ENCODE results near the gene PLGRKT.
"Not testable (repeated sequence)": the region's sequence is repeated elsewhere in the genome, so short reads cannot be mapped to it uniquely, and the experiment has no call there.

Gene PLGRKT

DNA sequence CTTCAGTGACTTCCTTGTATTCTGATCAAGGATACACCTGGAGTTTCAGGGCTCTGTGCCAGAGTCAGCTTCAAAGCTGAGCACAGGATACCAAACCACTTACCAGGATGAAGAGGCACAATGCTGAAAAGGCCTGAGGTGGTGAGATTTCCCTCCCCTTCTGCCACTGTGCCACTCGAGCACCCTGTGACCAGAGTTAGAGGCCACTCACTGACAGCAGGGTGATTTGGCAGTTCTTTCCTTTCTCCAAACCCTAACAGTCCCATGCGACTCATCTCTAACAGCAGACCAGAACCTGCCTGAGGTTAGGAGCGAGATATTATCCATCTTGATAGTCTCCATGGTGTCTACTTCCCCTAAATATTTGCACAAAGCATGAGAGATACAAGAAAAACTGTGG, 1.8 kb downstream of the PLGRKT start:
- H3K27ac ChIP-seq (ENCODE audit: low read depth, low read length): no peak overlapping the region

DNA sequence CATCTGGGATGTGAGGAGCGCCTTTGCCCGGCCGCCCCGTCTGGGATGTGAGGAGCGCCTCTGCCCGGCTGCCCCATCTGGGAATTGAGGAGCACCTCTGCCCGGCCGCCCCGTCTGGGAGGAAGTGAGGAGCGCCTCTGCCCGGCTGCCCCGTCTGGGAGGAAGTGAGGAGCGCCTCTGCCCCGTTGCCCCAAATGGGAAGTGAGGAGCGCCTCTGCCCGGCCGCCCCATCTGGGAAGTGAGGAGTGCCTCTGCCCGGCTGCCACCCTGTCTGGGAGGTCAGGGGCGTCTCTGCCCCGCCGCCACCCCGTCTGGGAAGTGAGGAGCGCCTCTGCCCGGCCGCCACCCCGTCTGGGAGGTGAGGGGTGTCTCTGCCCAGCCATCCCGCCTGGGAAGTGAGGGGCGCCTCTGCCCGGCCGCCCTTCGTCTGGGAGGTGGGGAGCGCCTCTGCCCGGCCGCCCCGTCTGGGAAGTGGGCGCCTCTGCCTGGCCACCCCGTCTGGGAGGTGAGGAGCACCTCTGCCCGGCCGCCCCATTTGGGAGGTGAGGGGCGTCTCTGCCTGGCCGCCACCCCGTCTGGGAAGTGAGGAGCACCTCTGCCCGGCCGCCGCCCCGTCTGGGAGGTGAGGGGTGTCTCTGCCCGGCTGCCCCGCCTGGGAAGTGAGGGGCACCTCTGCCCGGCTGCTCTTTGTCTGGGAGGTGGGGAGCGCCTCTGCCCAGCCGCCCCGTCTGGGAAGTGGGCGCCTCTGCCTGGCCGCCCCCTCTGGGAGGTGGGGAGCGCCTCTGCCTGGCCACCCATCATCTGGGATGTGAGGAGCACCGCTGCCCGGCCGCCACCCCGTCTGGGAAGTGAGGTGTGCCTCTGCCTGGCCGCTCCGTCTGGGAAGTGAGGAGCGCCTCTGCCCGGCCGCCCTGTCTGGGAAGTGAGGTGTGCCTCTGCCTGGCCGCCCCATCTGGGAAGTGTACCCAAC, 3.6 kb downstream of the PLGRKT start:
- H3K9me3 ChIP-seq (ENCODE audit: control insufficient read depth, insufficient read depth, low read length); H3K79me2 ChIP-seq (ENCODE audit: control insufficient read depth, low read length); H3F3A ChIP-seq (ENCODE audit: control insufficient read depth, insufficient read depth); H4K20me1 ChIP-seq (ENCODE audit: control insufficient read depth, insufficient read depth, low read depth, low read length); H3K36me3 ChIP-seq (ENCODE audit: control insufficient read depth, low read length); H3K4me2 ChIP-seq (ENCODE audit: low read length); H3K9me2 ChIP-seq (replicated peaks; ENCODE audit: control insufficient read depth, low read length); H3K27ac ChIP-seq (ENCODE audit: low read depth, low read length); H3K27me3 ChIP-seq (ENCODE audit: control insufficient read depth, low read length); H3K4me3 ChIP-seq (ENCODE audit: low read length): not testable (repeated sequence)
- H3K4me1 ChIP-seq (ENCODE audit: control insufficient read depth, low read length): peaks cover 23% of the 10 kb centered on the region

More for the DNA sequence above, 1.8 kb downstream of the PLGRKT start:
- TF ChIP-seq EZH2phosphoT487 (IDR thresholded peaks at IDR 0.05; ENCODE audit: borderline replicate concordance, low read length): no peak
- TF ChIP-seq, protein P1, sequence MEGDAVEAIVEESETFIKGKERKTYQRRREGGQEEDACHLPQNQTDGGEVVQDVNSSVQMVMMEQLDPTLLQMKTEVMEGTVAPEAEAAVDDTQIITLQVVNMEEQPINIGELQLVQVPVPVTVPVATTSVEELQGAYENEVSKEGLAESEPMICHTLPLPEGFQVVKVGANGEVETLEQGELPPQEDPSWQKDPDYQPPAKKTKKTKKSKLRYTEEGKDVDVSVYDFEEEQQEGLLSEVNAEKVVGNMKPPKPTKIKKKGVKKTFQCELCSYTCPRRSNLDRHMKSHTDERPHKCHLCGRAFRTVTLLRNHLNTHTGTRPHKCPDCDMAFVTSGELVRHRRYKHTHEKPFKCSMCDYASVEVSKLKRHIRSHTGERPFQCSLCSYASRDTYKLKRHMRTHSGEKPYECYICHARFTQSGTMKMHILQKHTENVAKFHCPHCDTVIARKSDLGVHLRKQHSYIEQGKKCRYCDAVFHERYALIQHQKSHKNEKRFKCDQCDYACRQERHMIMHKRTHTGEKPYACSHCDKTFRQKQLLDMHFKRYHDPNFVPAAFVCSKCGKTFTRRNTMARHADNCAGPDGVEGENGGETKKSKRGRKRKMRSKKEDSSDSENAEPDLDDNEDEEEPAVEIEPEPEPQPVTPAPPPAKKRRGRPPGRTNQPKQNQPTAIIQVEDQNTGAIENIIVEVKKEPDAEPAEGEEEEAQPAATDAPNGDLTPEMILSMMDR (IDR thresholded peaks at IDR 0.05; ENCODE audit: low read depth, low read length, poor library complexity, severe bottlenecking): no peak
- H3K4me2 ChIP-seq (ENCODE audit: low read length): no peak overlapping the region
- H3K9me2 ChIP-seq (replicated peaks; ENCODE audit: control insufficient read depth, low read length): no peaks in the 10 kb centered on the region
- H3K4me3 ChIP-seq (ENCODE audit: low read length): no peak overlapping the region
- no peaks in the 10 kb centered on the region for H3F3A ChIP-seq (ENCODE audit: control insufficient read depth, insufficient read depth)
- peaks cover 14% of the 10 kb centered on the region for H3K27me3 ChIP-seq (ENCODE audit: control insufficient read depth, low read length)
- H3K4me1 ChIP-seq (ENCODE audit: control insufficient read depth, low read length): peaks cover 24% of the 10 kb centered on the region
- no peaks in the 10 kb centered on the region for H4K20me1 ChIP-seq (ENCODE audit: control insufficient read depth, insufficient read depth, low read depth, low read length)
- peaks cover 3% of the 10 kb centered on the region; the same call in 1 of the 2 replicates for H3K36me3 ChIP-seq (ENCODE audit: control insufficient read depth, low read length)
- no peaks in the 10 kb centered on the region for H3K79me2 ChIP-seq (ENCODE audit: control insufficient read depth, low read length)
- no peaks in the 10 kb centered on the region for H3K9me3 ChIP-seq (ENCODE audit: control insufficient read depth, insufficient read depth, low read length)

DNA sequence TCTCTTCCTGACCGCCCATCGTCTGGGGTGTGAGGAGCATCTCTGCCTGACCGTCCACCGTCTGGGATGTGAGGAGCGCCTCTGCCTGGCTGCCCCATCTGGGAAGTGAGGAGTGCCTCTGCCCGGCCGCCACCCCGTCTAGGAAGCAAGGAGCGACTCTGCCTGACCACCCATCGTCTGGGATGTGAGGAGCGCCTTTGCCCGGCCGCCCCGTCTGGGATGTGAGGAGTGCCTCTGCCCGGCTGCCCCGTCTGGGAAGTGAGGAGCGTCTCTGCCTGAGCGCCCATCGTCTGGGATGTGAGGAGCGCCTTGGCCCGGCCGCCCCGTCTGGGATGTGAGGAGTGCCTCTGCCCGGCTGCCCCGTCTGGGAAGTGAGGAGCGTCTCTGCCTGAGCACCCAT, 4.4 kb downstream of the PLGRKT start:
- not testable (repeated sequence) for H3K4me2 ChIP-seq (ENCODE audit: low read length); H3F3A ChIP-seq (ENCODE audit: control insufficient read depth, insufficient read depth); H3K9me2 ChIP-seq (replicated peaks; ENCODE audit: control insufficient read depth, low read length); H4K20me1 ChIP-seq (ENCODE audit: control insufficient read depth, insufficient read depth, low read depth, low read length); H3K27me3 ChIP-seq (ENCODE audit: control insufficient read depth, low read length); H3K27ac ChIP-seq (ENCODE audit: low read depth, low read length); H3K79me2 ChIP-seq (ENCODE audit: control insufficient read depth, low read length); H3K9me3 ChIP-seq (ENCODE audit: control insufficient read depth, insufficient read depth, low read length); H3K36me3 ChIP-seq (ENCODE audit: control insufficient read depth, low read length); H3K4me3 ChIP-seq (ENCODE audit: low read length)
- peaks cover 15% of the 10 kb centered on the region for H3K4me1 ChIP-seq (ENCODE audit: control insufficient read depth, low read length)

DNA sequence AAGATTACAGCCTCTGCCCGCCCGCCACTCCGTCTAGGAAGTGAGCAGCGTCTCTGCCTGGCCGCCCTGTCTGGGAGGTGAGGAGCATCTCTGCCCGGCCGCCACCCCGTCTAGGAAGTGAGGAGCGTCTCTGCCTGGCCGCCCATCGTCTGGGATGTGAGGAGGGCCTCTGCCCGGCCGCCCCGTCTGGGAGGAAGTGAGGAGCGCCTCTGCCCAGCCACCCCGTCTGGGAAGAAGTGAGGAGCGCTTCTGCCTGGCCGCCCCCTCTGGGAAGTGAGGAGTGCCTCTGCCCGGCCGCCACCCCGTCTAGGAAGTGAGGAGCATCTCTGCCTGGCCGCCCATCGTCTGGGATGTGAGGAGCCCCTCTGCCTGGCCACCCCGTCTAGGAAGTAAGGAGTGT, 4.8 kb downstream of the PLGRKT start:
- H3K9me3 ChIP-seq (ENCODE audit: control insufficient read depth, insufficient read depth, low read length); H3F3A ChIP-seq (ENCODE audit: control insufficient read depth, insufficient read depth); H4K20me1 ChIP-seq (ENCODE audit: control insufficient read depth, insufficient read depth, low read depth, low read length); H3K79me2 ChIP-seq (ENCODE audit: control insufficient read depth, low read length); H3K27me3 ChIP-seq (ENCODE audit: control insufficient read depth, low read length); H3K4me2 ChIP-seq (ENCODE audit: low read length); H3K9me2 ChIP-seq (replicated peaks; ENCODE audit: control insufficient read depth, low read length); H3K4me3 ChIP-seq (ENCODE audit: low read length); H3K27ac ChIP-seq (ENCODE audit: low read depth, low read length); H3K36me3 ChIP-seq (ENCODE audit: control insufficient read depth, low read length): not testable (repeated sequence)
- peaks cover 10% of the 10 kb centered on the region for H3K4me1 ChIP-seq (ENCODE audit: control insufficient read depth, low read length)

DNA sequence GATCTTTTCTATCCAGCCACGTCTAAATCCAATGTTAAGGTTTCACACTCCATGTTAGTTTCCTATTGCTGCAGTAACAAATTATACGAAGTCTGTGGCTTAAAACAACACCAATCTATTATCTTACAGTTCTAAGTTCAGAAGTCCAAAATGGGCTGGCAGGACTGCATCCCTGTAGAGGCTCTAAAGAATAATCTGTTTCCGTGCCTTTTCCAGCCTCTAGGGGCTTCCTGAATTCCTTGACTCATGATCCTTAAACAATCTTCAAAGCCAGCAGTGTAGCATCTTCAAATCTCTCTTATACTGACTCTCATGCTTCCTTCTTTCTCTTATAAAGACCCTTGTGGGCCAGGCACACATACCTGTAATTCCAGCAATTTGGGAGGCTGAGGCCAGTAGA, 6.8 kb downstream of the PLGRKT start:
- TF ChIP-seq, protein P1 (IDR thresholded peaks at IDR 0.05; ENCODE audit: low read depth, low read length, poor library complexity, severe bottlenecking): no peak
- TF ChIP-seq EZH2phosphoT487 (IDR thresholded peaks at IDR 0.05; ENCODE audit: borderline replicate concordance, low read length): no peak
- Histone ChIP-seq H3K36me3 (ENCODE audit: control insufficient read depth, low read length) (peaks cover 3% of the 10 kb centered on the region; the same call in 1 of the 2 replicates), H3K79me2 (ENCODE audit: control insufficient read depth, low read length) (no peaks in the 10 kb centered on the region), H4K20me1 (ENCODE audit: control insufficient read depth, insufficient read depth, low read depth, low read length) (no peaks in the 10 kb centered on the region), H3K4me3 (ENCODE audit: low read length) (no peak overlapping the region), H3K27me3 (ENCODE audit: control insufficient read depth, low read length) (no peaks in the 10 kb centered on the region), H3K27ac (ENCODE audit: low read depth, low read length) (no peak overlapping the region), H3K4me2 (ENCODE audit: low read length) (no peak overlapping the region), H3F3A (ENCODE audit: control insufficient read depth, insufficient read depth) (no peaks in the 10 kb centered on the region), H3K9me2 (replicated peaks; ENCODE audit: control insufficient read depth, low read length) (no peaks in the 10 kb centered on the region), H3K4me1 (ENCODE audit: control insufficient read depth, low read length) (no peaks in the 10 kb centered on the region), H3K9me3 (ENCODE audit: control insufficient read depth, insufficient read depth, low read length) (no peaks in the 10 kb centered on the region)

Data from DOHH2 (cell line).